Erythroblast (primary cell): ENCODE data around the gene RBM14.

Experiments
- GATA1 ChIP-seq: IDR thresholded peaks from 2 replicates; pipeline ENCODE4 v1.6.1; 2011; ENCODE audit warnings: low read depth, mild to moderate bottlenecking, control low read depth, low read length, moderate library complexity
- POLR2A ChIP-seq: IDR thresholded peaks from 2 replicates; pipeline ENCODE4 v1.6.1; 2011; ENCODE audit warnings: mild to moderate bottlenecking, low read length

- TF ChIP-seq POLR2A = no peak
- no peak for TF ChIP-seq GATA1
Observed at GRCh38 chr11:66663741-66664296, 47.4 kb downstream of the RBM14 start.
